ENCODE data around the gene PTGES2. TPM values are rescaled to one million over a fixed set of nuclear protein-coding genes. Genes with fewer than 3 reads are reported as not detected.

PTGES2 gene
- total RNA-seq, 1 donor from 2014 or later: 60.4 TPM

DNA sequence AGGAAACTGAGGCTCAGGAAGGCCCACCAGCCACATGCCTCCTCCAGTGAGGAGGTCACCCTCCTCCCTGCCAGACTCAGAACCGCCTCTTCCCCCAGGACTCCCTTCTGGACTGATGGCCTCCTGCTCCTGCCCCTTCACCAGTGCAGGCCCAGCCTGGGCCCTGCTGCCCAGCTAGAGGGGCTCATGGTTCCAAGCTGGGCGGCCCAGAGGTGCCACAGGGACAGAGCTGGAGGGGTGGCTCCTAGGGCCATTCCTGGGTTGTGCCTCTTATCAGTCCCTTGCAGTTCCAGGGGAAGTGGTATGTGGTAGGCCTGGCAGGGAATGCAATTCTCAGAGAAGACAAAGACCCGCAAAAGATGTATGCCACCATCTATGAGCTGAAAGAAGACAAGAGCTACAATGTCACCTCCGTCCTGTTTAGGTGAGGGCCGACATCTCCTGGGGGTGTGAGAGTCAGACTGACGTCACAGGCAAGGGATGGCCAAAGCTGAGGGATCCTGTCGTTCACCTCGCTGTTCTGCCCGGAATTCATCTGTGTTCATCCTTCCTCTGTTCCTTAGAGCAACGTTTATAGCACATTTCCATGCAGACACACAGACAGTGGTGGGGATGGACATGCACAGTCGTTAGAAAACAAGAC is 22.5 kb upstream of the PTGES2 start:
- Mint-ChIP-seq H3K4me3 (ENCODE audit: low read depth) (no peak overlapping the region), H3K27ac (peak overlapping the region; percentile 16)

DNA sequence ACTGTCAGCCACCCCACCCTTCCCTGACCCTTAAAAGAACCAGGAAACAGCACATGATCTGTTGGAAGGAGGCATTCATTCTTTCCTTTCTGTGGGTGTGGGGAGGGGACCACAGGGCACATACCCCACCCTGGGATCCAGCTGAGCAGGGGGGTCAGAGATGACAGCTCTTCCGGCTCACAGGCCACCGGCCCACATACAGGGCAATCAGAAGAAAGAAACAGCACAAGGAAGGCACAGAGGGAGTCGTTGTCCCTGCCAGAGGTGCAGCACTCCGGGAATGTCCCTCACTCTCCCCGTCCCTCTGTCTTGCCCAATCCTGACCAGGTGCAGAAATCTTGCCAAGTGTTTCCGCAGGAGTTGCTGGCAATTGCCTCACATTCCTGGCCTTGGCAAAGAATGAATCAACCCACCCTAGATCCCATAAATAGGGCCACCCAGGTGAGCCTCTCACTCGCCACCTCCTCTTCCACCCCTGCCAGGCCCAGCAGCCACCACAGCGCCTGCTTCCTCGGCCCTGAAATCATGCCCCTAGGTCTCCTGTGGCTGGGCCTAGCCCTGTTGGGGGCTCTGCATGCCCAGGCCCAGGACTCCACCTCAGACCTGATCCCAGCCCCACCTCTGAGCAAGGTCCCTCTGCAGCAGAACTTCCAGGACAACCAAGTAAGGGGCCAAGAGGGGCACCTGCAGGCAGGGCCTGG is 21.6 kb upstream of the PTGES2 start, which contains the start of gene LCN2:
TSS of gene LCN2 (plus strand) at position 453 of the 701 bp plus-strand sequence. CDS start at position 526, 73 bp downstream.
- Mint-ChIP-seq H3K27ac (peak within 1 kb of the TSS; percentile 27), H3K27me3 (peaks cover 12% of the 10 kb centered on the region), H3K4me3 (ENCODE audit: low read depth) (no peak within 1 kb of the TSS), H3K36me3 (ENCODE audit: insufficient read depth) (no peaks in the 10 kb centered on the region), H3K9me3 (ENCODE audit: low read depth) (no peaks in the 10 kb centered on the region), H3K4me1 (ENCODE audit: low read depth) (peaks cover 4% of the 10 kb centered on the region)
- DNase-seq (ENCODE audit: low spot score, unreplicated experiment): no peak
- TF ChIP-seq, protein P1, sequence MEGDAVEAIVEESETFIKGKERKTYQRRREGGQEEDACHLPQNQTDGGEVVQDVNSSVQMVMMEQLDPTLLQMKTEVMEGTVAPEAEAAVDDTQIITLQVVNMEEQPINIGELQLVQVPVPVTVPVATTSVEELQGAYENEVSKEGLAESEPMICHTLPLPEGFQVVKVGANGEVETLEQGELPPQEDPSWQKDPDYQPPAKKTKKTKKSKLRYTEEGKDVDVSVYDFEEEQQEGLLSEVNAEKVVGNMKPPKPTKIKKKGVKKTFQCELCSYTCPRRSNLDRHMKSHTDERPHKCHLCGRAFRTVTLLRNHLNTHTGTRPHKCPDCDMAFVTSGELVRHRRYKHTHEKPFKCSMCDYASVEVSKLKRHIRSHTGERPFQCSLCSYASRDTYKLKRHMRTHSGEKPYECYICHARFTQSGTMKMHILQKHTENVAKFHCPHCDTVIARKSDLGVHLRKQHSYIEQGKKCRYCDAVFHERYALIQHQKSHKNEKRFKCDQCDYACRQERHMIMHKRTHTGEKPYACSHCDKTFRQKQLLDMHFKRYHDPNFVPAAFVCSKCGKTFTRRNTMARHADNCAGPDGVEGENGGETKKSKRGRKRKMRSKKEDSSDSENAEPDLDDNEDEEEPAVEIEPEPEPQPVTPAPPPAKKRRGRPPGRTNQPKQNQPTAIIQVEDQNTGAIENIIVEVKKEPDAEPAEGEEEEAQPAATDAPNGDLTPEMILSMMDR (IDR thresholded peaks at IDR 0.05; ENCODE audit: unreplicated experiment): no peak

More for the DNA sequence above, 22.5 kb upstream of the PTGES2 start:
- peaks cover 4% of the 10 kb centered on the region for H3K4me1 Mint-ChIP-seq (ENCODE audit: low read depth)
- DNase-seq (ENCODE audit: low spot score, unreplicated experiment): no peak
- TF ChIP-seq, protein P1 (IDR thresholded peaks at IDR 0.05; ENCODE audit: unreplicated experiment): no peak
- no peaks in the 10 kb centered on the region for H3K36me3 Mint-ChIP-seq (ENCODE audit: insufficient read depth)
- no peaks in the 10 kb centered on the region for H3K9me3 Mint-ChIP-seq (ENCODE audit: low read depth)
- peaks cover 12% of the 10 kb centered on the region for H3K27me3 Mint-ChIP-seq

DNA sequence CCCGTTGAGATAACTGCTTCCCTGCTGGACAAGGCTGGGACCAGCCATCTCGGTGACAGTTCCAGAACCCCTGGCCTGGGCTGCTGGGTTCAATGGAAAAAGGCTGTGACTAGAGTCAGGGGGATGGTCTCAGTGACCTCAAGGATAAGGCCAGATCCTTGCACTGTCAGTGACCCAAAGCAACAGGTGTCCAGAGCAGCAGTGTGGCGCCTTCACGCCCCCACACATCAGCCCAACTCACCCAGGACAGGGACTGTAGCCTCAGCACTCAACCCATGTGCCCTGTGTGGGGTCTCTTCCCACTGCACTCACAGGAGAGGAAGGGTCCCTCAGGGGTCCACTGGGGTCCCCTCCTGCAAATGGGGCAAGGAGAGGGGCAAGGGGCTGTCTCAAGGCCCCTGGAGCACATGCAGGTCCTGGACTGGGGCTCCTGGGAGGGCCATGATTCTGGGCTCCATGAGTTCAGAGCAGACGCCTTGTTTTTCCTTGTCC is 21.0 kb upstream of the PTGES2 start:
- no peak for DNase-seq (ENCODE audit: low spot score, unreplicated experiment)
- Mint-ChIP-seq H3K4me3 (ENCODE audit: low read depth) (no peak overlapping the region), H3K9me3 (ENCODE audit: low read depth) (no peaks in the 10 kb centered on the region), H3K27me3 (peaks cover 13% of the 10 kb centered on the region), H3K36me3 (ENCODE audit: insufficient read depth) (no peaks in the 10 kb centered on the region), H3K27ac (no peak overlapping the region), H3K4me1 (ENCODE audit: low read depth) (peaks cover 4% of the 10 kb centered on the region)
- TF ChIP-seq, protein P1 (IDR thresholded peaks at IDR 0.05; ENCODE audit: unreplicated experiment): no peak

DNA sequence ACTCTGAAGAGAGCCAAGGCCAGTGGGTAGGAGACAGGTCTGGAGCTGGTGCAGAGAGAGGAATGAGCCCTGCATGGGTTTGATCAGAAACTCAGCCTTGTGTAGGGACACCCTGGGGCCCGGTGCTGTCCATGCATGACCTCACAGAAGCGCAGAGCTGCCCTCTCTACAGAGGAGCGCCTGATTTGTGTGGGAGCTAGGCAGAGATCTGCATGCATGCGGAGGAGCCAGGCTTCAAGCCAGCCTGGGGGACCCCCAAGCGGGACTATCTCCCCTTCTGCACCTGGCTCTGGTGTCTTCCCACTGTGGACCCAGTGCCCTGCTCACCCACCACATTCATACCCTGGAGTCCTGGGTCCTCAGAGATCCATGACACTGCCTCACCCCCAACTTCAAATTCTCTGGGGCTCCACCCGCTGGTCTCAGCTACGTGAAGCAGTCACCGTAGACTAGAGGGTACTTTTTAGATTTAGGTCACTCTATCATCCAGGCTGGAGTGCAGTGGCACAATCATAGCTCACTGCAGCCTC is 19.1 kb upstream of the PTGES2 start:
- TF ChIP-seq, protein P1 (IDR thresholded peaks at IDR 0.05; ENCODE audit: unreplicated experiment): no peak
- Mint-ChIP-seq H3K4me1 (ENCODE audit: low read depth) (peaks cover 4% of the 10 kb centered on the region), H3K27ac (no peak overlapping the region), H3K36me3 (ENCODE audit: insufficient read depth) (no peaks in the 10 kb centered on the region), H3K27me3 (peaks cover 18% of the 10 kb centered on the region), H3K4me3 (ENCODE audit: low read depth) (no peak overlapping the region), H3K9me3 (ENCODE audit: low read depth) (no peaks in the 10 kb centered on the region)
- DNase-seq (ENCODE audit: low spot score, unreplicated experiment): no peak

DNA sequence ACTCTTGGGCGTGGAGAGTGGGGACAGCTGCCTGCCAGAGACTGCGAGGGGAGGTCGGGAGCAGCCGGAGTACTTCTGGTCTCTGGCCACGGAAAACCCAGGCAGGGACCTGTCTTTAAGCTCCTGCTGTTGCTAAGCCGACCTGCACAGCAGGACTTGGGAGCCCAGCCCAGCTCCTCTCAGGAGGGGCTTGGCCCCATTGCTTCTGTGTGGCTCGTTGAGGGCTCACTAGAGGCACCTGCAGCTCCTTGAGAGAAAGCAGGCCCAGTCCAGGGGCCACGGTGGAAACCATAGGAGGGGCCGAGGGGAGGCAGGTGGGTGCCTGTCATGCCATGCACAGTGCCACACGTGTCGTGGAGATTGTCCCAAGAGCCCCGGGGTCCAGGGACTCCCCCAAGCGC is 18.4 kb upstream of the PTGES2 start:
- Mint-ChIP-seq H3K36me3 (ENCODE audit: insufficient read depth) (no peaks in the 10 kb centered on the region), H3K4me3 (ENCODE audit: low read depth) (no peak overlapping the region), H3K27ac (no peak overlapping the region), H3K27me3 (peaks cover 17% of the 10 kb centered on the region), H3K9me3 (ENCODE audit: low read depth) (no peaks in the 10 kb centered on the region), H3K4me1 (ENCODE audit: low read depth) (peaks cover 3% of the 10 kb centered on the region)
- TF ChIP-seq, protein P1 (IDR thresholded peaks at IDR 0.05; ENCODE audit: unreplicated experiment): no peak
- no peak for DNase-seq (ENCODE audit: low spot score, unreplicated experiment)

Measured in progenitor cell of endocrine pancreas (in vitro differentiated cells).